HG02840 (cell line): ENCODE results near the gene ZNF438.
"Not testable (repeated sequence)": the region's sequence is repeated elsewhere in the genome, so short reads cannot be mapped to it uniquely, and the experiment has no call there.

ENCODE experiments used
- ATAC-seq: cut with Tn5 transposase; IDR thresholded peaks from one replicate; pipeline ENCODE4 v1.9.1; 2021; ENCODE audit warnings: mild to moderate bottlenecking, moderate library complexity, moderate number of reproducible peaks; ENCODE audit not compliant: unreplicated experiment, low FRiP score

Gene ZNF438

GRCh38 chr10:30990971-30991646 is 40.6 kb downstream of the ZNF438 start:
- ATAC-seq, result no peak

- no peak for ATAC-seq
These were observed 41.3 kb downstream of the ZNF438 start for GRCh38 chr10:30990351-30990750.

DNA sequence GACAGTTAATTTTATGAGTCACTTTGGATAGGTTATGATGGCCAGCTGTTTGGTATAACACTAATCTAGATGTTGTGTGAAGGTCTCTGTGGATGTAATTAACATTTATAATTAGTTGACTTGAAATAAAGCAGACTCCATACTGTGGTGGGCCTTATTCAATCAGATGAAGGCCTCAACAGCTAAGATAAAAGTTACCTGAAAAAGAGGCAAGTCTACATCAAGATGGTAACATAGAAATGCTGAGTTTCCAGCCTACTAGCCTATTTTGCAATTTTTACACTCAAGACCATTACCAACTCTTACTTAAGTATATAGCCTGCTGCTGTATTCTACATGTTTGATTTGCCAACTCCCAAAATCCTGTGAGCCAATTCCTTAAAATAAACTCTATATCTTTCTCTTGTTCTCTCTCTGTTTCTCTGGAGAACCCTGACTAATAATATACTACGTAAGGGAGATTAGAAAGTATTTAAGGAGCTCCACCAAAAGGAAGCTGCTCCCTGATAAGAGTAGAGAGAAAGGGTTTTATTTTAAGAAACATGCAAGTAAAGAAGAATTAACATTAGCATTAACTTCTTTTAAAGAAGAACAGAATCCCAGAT is 42.7 kb downstream of the ZNF438 start:
- ATAC-seq, result no peak

DNA sequence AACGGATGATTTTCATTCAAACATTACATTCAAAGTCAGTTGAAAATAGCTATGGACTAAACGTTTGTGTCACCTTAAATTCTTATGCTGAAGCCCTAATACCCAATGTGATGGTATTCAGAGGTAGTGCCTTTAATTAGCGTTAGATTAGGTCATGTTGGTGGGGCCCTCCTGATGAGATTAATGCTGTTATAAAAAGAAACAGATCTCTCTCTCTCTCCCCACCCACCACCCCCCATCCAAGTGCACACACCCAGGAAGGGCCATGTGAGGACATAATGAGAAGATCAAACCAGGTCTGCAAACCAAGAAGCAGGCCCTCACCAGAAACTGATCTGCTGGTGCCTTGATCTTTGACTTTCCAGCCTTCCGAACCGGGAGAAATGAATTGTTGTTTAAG is 44.2 kb downstream of the ZNF438 start:
- no peak for ATAC-seq

DNA sequence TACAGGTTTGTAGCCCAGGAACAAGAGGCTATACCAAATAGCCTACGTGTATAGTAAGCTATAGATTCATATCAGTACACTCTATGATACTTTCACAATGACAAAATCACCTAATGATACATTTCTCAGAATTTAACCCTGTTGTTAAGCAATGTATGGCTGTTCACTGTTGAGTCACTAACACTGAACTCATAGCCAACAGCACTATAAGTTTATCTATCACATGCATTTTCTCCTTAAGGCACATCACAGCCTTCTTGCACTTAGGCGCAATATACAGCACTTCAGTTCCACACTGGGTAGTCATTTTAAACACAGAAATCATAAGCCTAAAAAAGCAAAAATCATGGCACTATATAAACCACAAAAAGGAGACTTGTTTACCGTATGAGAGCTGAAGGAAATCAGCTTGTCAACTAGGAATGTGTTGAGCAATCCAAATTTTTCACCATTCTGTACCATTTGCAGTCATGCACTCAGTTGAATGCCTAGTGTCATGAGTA is 45.6 kb downstream of the ZNF438 start:
- ATAC-seq, result no peak

GRCh38 chr10:30985512-30985911 is 46.2 kb downstream of the ZNF438 start:
- no peak for ATAC-seq

DNA sequence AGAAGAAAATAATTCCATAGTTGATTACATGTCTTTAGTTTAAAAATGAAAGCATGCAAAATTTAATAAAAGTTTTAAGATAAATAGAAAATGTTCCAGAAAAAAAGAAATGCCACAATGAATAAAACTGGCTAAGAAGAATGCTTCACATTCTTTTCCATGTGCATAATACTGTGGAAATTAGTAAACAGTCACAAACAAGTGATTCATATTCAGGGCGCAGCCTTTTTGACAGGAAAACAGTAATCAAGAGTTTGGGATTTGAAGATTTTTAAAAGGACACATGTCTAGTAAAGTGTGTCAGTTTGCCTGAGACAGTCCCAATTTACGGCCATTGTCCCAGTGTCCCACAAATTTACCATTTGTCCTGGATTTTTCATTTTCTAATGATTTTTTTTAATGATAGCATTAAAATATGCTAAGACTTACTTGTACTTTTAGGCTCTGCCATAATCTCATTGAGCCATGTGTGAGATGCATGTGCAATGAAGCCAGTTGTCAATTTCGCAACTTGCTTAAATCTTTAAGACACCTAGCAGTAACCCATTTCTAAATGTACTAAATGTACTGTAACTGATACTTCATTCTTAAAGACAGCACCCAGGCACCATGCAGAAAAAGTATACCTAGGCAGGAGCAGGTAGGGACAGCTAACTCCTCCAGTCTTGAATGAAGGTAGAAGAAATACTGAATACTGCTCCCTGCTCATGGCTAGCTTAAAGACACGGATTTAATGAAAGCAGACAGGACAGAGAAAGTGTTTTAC is 46.9 kb downstream of the ZNF438 start:
- ATAC-seq, result no peak

- ATAC-seq, result not testable (repeated sequence)
These were observed 48.5 kb downstream of the ZNF438 start for GRCh38 chr10:30983209-30983608.

DNA sequence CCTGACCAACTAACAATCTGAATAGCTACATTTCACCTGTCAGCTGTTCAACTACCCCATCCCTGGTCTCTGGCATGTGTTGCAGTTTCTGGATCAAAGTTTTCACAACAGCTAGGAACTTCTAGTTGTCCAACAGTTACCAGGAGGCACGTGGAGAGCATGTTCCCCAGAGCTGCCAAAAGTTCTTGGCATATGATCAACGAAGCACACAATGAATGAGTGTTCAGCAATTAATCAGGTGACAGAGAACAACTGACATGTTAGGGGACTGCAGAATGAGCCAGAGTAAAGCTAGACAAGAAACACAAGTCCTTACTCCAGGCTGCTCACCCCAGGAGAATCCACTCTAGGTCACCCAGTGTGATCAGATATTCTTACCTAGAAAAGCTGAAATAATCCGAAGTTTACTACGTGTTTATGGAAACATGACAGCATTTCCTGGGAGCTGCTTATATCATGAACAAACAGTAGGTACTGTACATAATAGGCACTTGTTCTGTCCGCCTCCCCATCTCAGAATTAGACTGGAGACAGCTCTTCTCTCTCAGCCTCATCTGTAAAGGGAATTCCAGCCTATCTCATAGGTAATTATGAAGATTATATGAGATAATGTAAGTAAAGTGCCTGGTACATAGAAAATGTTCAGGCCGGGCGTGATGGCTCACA is 50.6 kb downstream of the ZNF438 start:
- ATAC-seq, result no peak

DNA sequence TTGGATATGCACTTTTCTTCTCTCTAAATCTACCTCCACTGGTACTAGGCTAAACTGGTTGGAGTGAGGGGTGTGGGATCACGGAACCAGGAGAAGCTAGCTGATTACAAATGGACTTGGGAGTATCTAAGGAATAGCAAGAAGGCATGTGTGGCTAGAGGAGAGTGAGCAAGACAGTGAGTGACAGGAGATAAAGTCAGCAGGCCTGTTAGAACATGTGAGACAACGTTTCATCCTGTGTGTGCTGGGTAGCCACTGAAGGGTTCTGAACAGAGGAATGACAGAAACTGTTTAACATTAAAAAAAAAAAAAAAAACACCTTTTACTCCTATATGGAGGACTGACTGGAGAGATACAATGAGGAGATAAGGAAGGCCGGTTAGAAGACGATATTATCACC is 51.7 kb downstream of the ZNF438 start:
- no peak for ATAC-seq

- no peak for ATAC-seq
These were observed 52.8 kb downstream of the ZNF438 start for GRCh38 chr10:30978843-30979242.

DNA sequence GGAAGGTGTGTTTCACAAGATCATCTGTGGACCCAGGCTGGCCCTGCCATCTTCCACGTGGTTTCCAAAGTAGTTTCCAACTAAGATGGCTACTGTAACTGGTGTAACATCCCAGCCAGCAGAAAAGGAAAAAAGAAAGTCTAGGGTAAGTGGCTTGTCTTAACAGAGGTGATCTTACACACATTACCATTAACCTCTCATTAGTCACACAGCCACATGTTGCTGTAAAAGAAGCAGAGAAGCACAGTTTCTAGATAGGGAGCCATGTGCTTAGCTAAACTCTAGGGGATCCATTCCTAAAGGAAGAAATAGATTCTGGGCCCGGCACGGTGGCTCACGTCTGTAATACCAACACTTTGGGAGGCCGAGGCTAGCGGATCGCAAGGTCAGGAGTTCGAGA is 54.3 kb downstream of the ZNF438 start:
- no peak for ATAC-seq

DNA sequence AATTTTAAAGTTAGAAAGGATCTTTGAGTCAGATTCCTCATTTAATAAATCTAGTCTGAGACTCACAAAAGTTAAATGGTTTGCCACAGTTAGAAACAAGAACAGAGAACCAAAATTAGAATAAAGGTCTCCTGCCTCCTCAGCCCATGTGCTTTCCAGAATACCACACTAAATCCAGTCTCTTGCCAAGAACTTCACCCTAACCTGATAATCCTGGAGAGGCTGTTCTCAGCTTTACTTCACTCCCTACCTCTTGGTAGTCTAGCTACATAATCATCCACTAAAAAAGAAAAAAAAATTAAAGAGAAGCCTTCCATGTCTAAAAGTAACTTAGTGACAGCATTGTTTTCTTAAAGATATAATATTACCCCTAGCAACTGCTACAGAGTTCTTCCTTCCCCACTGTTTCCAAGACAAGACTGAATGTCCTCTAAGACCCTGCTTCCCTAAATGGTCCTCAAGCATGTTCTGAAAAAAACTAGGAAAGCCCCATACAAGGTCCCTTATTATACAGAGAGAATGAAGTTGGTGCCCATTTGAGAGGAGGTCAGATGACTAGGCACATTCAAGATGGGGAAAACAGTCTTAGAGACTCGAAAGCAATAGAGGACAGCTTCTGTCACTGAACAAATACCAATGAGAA is 56.8 kb downstream of the ZNF438 start:
- ATAC-seq, result no peak

GRCh38 chr10:30974355-30974754 is 57.3 kb downstream of the ZNF438 start:
- no peak for ATAC-seq

DNA sequence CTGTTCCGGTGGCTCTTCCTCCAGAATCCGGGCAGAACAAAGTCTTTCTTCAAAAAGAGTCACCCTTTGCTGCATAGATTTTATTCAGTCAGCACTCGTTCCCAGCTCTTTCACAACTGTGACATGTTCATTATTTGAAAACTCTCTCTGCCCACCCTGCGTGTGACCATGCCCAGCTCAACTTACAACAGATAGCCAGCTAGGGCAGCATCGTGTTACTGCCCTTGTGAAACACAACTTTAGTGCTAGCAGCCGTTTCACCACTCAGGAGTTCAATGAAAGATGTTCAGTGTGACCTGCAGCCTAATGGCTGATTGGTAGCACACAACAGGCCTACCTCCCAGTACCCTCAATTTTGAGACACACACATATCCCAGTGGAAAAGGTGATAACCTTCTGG is 57.9 kb downstream of the ZNF438 start:
- no peak for ATAC-seq

DNA sequence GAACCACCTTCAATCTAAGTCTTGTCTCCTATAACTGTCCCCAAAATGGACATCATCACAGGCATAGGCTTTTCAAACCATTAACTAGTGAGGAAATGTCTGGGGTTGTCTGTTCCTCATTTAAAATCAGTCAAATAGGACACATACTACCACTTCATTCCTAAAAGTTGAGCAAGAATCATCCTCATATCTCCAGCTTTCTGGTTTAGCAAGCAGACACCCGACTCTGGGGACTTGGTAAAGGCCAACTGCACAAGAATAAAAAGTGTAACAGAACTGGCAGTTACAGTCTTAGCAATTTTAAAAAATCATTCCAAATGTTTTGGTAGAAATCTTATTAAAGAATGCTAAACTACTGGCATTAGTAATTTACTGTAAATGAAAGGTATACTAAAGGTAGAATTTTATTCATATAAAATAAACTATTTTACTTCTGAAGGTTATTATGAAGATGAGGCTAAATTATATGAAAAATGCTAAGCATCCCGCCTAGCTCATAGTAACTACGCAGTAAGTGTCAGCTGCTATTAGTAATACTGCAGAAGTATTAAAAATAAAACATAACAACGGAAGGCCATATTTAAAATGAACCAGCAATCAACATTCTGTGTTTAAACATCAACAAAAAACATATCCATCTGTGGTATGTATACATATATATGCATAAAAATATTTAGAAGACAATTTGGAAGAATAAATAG is 60.8 kb downstream of the ZNF438 start:
- ATAC-seq, result no peak

GRCh38 chr10:30968711-30969110 is 63.0 kb downstream of the ZNF438 start:
- ATAC-seq, result no peak

GRCh38 chr10:30967650-30968410 is 63.8 kb downstream of the ZNF438 start:
- ATAC-seq, result no peak
